Right lobe of liver (tissue), 6 donors: ENCODE measurements around the gene UBE2QL1. TPM values are rescaled to one million over a fixed set of nuclear protein-coding genes. Genes with fewer than 3 reads are reported as not detected.

Experiments
- ATAC-seq, 4 donors: fragments of 200-7000 bp; cut with Tn5 transposase; one replicate each; pipeline ENCODE4 v1.9.1; 2020; ENCODE audit warnings: mild to moderate bottlenecking in 4 of 4, moderate library complexity in 4 of 4
- DNase-seq, 3 donors: peaks; one replicate each; pipeline ENCODE4 v3.0.0-alpha.2; 2020
- H3K27ac ChIP-seq, 3 donors: fragments of 200-600 bp; one replicate each; pipeline ENCODE4 v1.8.0; 2022
- H3K27me3 ChIP-seq, 2 donors: fragments of 200-600 bp; one replicate each; pipeline ENCODE4 v1.8.0; 2022
- H3K36me3 ChIP-seq, 4 donors: fragments of 200-600 bp; sonication (generic) in 1 of 4; one replicate each; pipeline versions ENCODE4 v1.5.1 to v1.8.0; 2017 to 2022; ENCODE audit warnings: control low read depth in 1 of 4
- H3K4me1 ChIP-seq, 4 donors: fragments of 200-600 bp; sonication (generic) in 1 of 4; one replicate each; pipeline versions ENCODE4 v1.5.1 to v1.8.0; 2017 to 2022; ENCODE audit warnings: control low read depth in 1 of 4
- H3K4me3 ChIP-seq, 3 donors: fragments of 200-600 bp; one replicate each; pipeline ENCODE4 v1.8.0; 2022
- H3K9me3 ChIP-seq, 4 donors: fragments of 200-600 bp; sonication (generic) in 1 of 4; one replicate each; pipeline versions ENCODE4 v1.5.1 to v1.8.0; 2017 to 2022; ENCODE audit warnings: control low read depth in 1 of 4
- POLR2A ChIP-seq: fragments of 450-650 bp; IDR thresholded peaks from one replicate; pipeline ENCODE4 v1.6.1; 2017; ENCODE audit warnings: antibody characterized with exemption, mild to moderate bottlenecking
- WGBS: methylation state at CpG from one replicate; pipeline ENCODE4 v1.1.6; 2018; ENCODE audit warnings: low coverage, low lambda C conversion rate; ENCODE audit not compliant: insufficient coverage; ENCODE audit errors: missing lambda C conversion rate; 5-methylcytosine and 5-hydroxymethylcytosine counted together
- intact Hi-C, 2 donors: fragments of 100-400 bp; cut with DNase I; formaldehyde crosslinking; loops; one replicate each; pipeline versions ENCODE4 v1.11.2 to v1.14.1; 2022
- total RNA-seq, 6 experiments: library from RNA; depleted of rRNA in 2 of 6; stranded (reverse); fragments of >200 nt in 2 of 6; fragmentation: NEBNext Ultra II Directional in 3 of 6; extraction: Animal tissue kit (Norgen Biotek cat#: 25700) in 3 of 6; gene quantifications; one replicate each; pipeline versions ENCODE4 v1.1.0 to v1.2.4, GENCODE V29; 2016 to 2023
- TF ChIP-seq, protein P1 (sequence below), 4 donors: fragments of 200-600 bp in 3 of 4; fragments of 450-650 bp in 1 of 4; IDR thresholded peaks; one replicate each; pipeline versions ENCODE4 v1.5.1 to v1.8.0; 2016 to 2022; ENCODE audit warnings: antibody characterized with exemption in 4 of 4, mild to moderate bottlenecking in 2 of 4
- donor health status: DM: no; HTN: yes; CAD: no.
- donor health status: DM: no; HTN: no; CAD: no.
- donor health status: DM: no; HTN: no; CAD: no.
- donor health status: DM: no; HTN: yes; CAD: no.
- donor health status: DM: no; HTN: yes; CAD: no.

The UBE2QL1 gene
- total RNA-seq, 6 experiments from 2014 or later, result 0.20 to 0.74 (median 0.54) TPM

- intact Hi-C loops, result no loop called here
- no peaks in the 10 kb centered on the region for H3K27me3 ChIP-seq
- H3K4me3 ChIP-seq, result no peak overlapping the region
- H3K4me1 ChIP-seq, result peaks cover 0 to 9% (median 0%) of the 10 kb centered on the region in 4 donors
- H3K36me3 ChIP-seq, result no peaks in the 10 kb centered on the region
- TF ChIP-seq, protein P1, sequence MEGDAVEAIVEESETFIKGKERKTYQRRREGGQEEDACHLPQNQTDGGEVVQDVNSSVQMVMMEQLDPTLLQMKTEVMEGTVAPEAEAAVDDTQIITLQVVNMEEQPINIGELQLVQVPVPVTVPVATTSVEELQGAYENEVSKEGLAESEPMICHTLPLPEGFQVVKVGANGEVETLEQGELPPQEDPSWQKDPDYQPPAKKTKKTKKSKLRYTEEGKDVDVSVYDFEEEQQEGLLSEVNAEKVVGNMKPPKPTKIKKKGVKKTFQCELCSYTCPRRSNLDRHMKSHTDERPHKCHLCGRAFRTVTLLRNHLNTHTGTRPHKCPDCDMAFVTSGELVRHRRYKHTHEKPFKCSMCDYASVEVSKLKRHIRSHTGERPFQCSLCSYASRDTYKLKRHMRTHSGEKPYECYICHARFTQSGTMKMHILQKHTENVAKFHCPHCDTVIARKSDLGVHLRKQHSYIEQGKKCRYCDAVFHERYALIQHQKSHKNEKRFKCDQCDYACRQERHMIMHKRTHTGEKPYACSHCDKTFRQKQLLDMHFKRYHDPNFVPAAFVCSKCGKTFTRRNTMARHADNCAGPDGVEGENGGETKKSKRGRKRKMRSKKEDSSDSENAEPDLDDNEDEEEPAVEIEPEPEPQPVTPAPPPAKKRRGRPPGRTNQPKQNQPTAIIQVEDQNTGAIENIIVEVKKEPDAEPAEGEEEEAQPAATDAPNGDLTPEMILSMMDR (IDR thresholded peaks at IDR 0.05), result no peak
- TF ChIP-seq POLR2A, result no peak
- H3K9me3 ChIP-seq, result no peaks in the 10 kb centered on the region
- no peak overlapping the region for H3K27ac ChIP-seq
- WGBS, result 79% methylated on average over 7 of the region's 11 CpGs
- DNase-seq, result no peak
- no peak for ATAC-seq
These were observed 30.1 kb downstream of the UBE2QL1 start for GRCh38 chr5:6478793-6479192.

GRCh38 chr5:6480133-6481051 lies 31.7 kb downstream of the UBE2QL1 start:
- ATAC-seq, result peak in 2 of 4 donors; percentile 35 to 42
- WGBS, result 72% methylated on average over 15 of the region's 15 CpGs

DNA sequence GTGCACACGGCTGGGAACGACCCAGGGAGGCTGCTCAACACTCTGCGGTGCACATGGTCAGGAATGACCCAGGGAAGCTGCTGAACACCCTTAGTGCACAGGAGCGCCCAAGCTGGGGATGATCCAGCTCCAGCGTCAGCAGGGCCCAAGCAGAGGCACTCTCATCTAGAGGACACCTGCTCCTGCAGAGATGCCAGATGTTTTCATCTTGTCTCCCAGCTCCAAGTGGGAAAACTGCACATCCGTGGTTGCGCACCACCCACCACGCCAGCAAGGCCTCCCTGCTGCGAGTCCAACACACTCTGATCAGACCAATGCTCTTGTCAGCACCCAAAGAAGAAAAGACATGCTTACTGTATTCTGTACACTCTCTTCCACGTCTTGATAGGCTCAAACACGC lies 34.1 kb downstream of the UBE2QL1 start:
- TF ChIP-seq POLR2A, result no peak
- TF ChIP-seq, protein P1 (IDR thresholded peaks at IDR 0.05), result no peak
- WGBS, result 93% methylated on average over 6 of the region's 11 CpGs
- DNase-seq, result no peak

More at GRCh38 chr5:6480133-6481051, 31.7 kb downstream of the UBE2QL1 start:
- Histone ChIP-seq H3K9me3 (no peaks in the 10 kb centered on the region), H3K36me3 (no peaks in the 10 kb centered on the region), H3K27me3 (no peaks in the 10 kb centered on the region), H3K4me3 (no peak overlapping the region), H3K4me1 (peaks cover 0 to 9% (median 0%) of the 10 kb centered on the region in 4 donors), H3K27ac (no peak overlapping the region)
- intact Hi-C loops, result no loop called here
- DNase-seq, result no peak
- TF ChIP-seq POLR2A, result no peak
- TF ChIP-seq, protein P1 (IDR thresholded peaks at IDR 0.05), result no peak

GRCh38 chr5:6483880-6484382 lies 35.3 kb downstream of the UBE2QL1 start:
- intact Hi-C loops, result no loop called here
- no peak for DNase-seq
- TF ChIP-seq POLR2A, result no peak
- TF ChIP-seq, protein P1 (IDR thresholded peaks at IDR 0.05), result no peak
- Histone ChIP-seq H3K4me1 (no peaks in the 10 kb centered on the region), H3K9me3 (no peaks in the 10 kb centered on the region), H3K27ac (no peak overlapping the region), H3K27me3 (no peaks in the 10 kb centered on the region), H3K4me3 (no peak overlapping the region), H3K36me3 (no peaks in the 10 kb centered on the region)
- ATAC-seq, result no peak
- WGBS, result 71% methylated on average over 3 of the region's 9 CpGs

More for the DNA sequence above, 34.1 kb downstream of the UBE2QL1 start:
- ATAC-seq, result no peak
- H3K36me3 ChIP-seq, result no peaks in the 10 kb centered on the region
- no peaks in the 10 kb centered on the region for H3K27me3 ChIP-seq
- no peak overlapping the region for H3K27ac ChIP-seq
- intact Hi-C loops, result no loop called here
- H3K9me3 ChIP-seq, result no peaks in the 10 kb centered on the region
- no peaks in the 10 kb centered on the region for H3K4me1 ChIP-seq
- H3K4me3 ChIP-seq, result no peak overlapping the region
